Measurements from ENCODE around the gene SPPL2B.
A peak's percentile ranks its signal among the peaks of the same experiment; 100 is the strongest.

The SPPL2B gene

DNA sequence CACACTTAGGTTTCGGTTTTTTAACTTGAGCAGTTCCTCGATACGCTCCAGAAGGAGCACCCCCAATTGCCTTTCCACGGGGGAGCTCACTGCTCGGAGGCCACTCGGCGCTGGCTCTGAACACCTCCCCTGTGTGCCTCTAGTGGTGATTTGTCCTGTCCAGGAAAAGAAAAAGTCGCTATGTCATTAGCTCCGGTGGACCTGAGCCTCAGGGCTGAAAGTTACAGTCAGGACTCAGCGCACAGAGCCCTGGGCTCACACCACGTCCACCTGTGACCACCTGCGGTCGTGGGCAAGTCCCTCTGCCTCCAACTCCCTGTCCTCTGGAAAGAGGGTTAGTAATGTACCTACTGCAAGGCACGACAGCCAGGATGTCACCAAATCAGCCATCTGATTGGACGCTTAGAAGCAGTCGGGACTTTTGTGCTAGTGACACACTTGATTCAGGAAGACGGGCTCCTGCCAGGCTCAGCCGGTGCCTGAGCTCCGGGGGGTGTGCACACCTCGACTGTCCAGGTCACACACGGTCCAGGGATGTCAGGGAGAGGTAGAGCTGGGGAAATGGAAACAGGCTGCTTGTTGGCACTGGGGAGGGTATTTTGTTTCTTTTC, 27.7 kb downstream of the SPPL2B start:
- DNase-seq = no peak

GRCh38 chr19:2357279-2358206, 29.1 kb downstream of the SPPL2B start:
- no peak for DNase-seq

DNA sequence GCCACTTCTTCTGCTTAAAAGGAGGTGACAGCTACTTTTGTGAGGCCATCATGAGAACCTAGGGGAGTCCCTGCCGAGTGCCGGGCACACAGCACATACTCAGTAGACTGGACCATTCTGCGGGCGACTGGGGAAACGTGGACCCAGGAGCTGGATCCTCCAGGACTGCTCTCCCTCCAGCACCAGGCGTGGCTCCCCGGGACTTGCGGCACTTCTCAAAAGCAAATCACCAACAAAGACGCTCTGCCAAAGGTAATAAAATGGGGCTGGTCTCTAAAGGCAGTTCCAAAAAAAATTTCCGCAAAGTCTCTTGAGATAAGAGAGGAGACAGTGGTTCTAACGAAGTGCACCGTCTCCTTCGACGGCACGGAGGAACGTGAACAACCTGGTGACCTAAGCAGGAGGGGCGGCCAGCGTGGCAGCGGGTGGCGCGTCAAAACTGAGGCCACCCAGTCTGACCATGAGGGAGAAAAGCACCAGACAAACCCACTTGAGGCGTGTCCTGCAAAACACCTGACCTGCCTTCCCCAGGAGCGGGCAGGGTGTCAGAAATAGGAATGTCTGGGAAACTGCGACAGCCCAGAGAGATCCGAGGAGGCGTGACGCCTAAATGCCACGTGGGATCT, 30.2 kb downstream of the SPPL2B start:
- DNase-seq = no peak

DNA sequence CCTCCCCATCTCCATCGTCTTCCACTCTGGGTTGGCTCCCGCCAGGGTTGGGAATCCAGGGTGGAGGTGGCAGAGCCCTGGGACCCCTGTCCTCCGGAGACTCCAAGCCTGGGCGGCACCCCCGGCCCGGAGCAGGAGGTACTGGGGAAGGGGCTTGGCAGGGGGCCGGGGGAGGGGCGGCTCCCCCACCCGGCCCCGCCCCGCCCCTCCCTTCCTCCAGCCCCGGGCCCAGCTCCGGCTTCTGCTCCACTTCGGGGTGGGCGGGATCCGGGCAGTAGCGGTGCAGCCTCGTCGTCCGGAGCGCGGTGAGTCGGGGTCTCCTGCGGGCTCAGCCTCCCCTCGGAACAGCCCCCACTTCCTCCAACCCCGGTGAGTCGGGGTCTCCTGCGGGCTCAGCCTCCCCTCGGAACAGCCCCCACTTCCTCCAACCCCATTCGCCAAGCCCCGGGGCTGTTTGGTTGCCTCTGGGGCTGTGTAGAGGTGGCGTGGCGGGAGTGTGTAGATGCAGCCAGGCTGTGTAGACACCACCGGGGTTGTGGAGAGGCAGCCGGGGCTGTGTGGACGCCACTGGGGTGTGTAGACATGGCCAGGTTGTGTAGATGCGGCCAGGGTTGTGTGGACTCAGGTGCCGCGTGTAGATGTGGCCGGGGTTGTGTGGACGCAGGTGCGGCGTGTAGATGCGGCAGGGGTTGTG, 31.7 kb downstream of the SPPL2B start, which contains the start of gene TMPRSS9:
TSS of gene TMPRSS9 (plus strand) at position 274 of the 694 bp plus-strand sequence. CDS start 29,521 bp downstream, outside the sequence.
- no peak for DNase-seq

- DNase-seq = no peak
Observed at GRCh38 chr19:2360833-2361232, 32.3 kb downstream of the SPPL2B start.

GRCh38 chr19:2361246-2362045, 33.0 kb downstream of the SPPL2B start:
- no peak for DNase-seq

DNA sequence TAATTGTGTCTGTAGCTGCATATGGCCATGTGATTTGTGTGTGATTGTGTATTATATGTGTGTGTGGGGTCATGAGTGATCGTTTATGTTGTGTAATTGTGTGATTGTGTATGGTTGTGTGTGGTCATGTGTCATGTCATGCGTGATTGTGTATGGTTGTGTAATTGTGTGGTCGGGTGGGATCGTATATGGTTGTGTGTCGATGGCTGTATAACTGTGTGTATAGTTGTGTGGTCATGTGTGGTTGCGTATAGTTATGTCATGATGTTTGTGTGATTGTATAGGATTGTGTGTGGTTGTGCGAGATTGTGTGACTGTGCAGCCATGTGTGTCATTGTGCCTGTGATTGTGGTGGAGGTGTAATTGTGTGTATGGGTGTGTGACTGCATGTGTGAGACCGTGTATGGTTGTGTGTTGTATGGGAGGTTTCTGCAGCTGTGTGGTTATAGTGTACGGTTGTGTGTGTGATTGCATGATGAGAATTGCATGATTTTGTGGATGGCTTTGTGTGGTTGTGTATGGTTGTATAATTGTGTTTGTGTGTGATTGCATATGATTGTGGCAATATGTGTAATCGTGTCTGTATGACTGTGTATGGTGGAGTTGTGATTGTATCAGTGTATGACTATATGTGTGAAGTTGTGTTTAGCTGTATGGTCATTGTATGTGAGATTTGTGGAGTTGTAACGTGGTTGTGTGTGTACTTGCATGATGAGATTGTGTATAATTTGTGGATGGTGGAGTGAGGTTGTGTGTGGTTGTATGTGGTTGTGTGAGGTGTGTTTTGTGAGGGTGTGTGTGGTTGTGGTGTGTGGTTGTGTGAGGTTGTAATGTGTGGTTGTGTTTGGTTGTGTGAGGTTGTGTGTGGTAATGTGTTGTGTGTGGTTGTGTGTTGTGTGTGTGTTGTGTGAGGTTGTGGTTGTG, 33.8 kb downstream of the SPPL2B start:
- no peak for DNase-seq

DNA sequence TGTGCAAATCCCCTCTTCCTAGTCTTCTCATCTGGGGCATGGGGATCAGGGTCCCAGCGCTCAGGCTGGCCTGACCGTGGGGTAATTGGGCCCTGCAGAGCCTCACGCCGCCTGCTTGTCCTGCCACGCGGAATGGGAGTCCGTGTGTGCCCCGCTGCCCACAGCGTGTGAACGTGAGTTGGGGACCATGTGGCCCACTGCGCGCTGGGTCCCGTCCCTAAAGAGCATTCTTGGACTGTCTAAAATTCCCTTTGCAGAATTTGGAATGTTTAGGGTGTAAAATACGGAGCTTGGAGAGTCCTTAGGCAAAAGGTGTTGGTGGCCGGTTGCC, 34.5 kb downstream of the SPPL2B start:
- DNase-seq = no peak

DNA sequence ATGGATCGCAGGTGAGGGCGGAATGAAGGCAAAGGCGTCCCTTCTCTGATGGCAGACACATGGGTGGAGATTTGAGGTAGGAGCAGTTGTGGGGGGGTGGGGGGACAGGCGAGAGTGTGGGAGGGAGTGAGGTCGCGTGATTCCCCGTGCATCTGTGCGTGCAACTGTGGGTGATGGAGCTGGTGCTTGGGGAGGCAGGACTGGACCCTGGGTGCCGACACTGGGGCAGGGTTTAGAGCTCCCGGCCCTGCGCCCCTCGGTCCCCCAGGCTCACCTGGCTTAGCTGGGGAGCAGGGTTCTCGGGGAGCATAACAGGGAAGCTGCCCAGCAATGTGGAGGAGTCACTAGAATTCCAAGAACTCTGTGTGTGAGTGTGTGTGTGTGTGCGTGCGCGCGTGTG, 34.9 kb downstream of the SPPL2B start:
- no peak for DNase-seq

DNA sequence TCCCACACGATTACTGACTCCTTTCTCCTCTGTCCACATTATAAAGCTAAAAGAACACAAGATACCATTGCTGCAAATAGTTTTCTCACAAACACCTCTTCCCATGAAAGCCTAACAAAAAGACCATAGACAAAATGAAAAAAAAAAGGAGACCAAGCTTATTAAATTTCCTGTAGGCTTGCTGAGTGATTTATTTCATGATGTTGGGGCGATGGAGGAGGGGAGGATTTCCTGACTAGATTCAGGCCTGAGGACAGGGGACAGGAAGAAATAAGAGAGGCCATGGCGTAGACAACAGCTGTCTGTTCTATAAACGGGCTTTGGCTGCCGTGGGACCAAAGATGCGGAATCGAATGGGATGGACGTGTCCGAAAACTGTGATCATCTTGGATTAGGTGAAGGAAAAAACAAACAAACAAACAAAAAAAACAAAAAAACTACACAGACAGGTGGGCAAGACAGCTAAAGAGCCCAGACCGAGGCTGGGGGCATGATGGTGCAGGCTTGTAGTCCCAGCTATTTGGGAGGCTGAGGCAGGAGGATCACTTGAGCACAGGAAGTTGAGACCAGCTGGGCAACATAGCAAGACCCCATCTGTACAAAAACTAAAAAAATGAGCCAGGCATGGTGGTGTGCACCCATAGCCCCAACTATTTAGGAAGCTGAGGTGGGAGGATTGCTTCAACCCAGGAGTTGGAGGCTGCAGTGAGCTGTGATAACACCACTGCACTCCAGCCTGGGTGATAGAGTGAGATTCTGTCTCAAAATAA, 36.9 kb downstream of the SPPL2B start:
- no peak for DNase-seq

DNA sequence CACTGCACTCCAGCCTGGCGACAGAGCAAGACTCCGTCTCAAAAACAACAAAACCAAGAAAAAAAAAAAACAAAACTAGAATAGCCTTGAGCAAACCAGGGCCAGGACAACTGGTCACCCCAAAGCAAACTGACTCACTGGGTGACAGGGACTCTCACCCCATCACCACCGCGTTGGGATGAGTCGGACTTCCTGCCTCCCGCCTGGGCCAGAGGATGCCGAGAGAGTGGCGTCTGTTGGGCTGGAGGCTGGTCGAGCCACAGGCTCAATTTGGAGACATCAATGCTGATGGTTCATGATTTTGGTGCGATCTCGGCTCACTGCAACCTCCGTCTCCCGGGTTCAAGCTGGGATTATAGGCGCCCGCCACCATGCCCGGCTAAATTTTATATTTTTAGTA, 43.2 kb downstream of the SPPL2B start:
- no peak for DNase-seq

GRCh38 chr19:2372076-2372612, 43.7 kb downstream of the SPPL2B start:
- DNase-seq = no peak

DNA sequence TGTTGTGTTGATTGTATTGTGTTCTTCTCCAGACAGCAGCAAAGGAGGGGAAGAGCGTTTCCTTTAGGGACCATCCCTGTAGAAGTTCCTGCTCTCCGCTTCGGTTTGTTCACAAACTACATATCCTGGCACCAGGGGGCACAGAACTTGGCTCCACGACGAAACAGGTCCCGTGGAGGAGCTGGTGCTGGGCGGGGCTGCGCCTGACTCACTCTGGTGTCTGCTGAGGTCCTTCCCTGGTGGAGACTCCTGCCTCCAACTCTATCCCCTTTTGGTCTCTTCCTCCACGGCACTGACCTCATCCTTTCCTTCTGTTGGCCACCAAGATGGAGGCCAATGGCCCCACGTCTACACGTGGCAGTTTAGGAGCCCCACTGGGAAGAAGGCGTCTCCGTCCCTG, 46.3 kb downstream of the SPPL2B start:
- no peak for DNase-seq

DNA sequence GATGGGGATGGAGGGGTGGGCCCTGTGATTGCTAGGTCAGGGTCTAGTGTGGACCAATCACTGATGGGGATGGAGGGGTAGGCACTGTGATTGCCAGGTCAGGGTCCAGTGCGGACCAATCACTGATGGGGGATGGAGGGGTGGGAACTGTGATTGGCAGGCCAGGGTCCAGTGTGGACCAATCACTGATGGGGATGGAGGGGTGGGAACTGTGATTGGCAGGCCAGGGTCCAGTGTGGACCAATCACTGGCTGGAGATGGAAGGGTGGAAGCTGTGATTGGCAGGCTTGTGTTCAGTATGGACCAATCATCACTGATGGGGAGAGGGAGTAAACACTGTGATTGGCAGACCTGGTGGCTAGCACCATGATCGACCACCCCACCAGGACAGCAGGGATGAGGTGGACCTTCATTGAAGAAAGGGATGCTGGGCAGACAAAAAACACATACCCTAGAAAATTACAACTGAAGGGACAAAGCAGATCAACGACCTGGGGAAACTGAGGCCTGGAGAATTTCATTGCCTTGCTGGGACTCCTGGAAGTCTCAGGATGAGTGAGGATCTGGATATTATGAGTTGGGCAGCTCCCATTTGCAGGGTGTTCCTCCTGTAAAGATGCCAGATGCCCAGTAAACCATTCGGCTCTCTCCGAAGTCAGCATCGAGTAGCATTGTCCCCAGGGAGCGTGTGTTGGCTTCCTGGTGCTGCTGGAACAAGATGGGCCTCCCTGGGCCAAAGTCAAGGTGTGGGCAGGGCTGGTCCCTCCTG, 47.1 kb downstream of the SPPL2B start:
- DNase-seq = peak; percentile 31

DNA sequence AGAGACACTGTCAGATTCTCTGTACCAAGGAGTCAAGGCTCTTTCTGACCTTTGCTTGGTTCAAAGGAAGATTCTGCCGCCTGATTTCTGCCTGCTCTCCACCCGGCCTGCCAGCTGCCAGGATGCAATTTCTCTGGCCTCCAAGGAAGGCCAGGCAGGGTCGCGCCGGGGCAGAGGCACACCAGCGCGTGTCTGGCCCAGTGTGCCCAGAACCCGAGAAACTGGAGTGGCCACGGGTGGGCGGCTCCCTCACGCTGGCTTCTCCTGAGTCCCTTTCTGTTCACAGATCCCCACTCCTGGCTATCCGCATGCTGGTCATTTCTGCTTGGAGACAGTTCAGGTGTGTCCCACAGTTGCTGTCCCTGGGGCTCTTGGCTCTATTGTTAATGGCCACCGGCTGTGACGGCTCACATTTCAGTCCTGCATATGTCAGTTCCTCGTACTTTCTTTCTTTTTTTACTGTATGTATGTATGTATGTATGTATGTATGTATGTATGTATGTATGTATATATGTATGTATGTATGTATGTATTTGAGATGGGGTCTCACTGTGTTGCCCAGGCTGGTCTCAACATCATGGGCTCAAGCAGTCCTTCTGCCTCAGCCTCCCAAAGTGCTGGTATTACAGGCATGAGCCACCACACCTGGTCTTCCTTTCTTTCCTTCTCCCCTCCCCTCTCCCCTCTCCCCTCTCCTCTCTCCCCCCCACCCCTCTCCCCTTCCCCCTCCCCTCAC, 48.5 kb downstream of the SPPL2B start:
- no peak for DNase-seq

- no peak for DNase-seq
Observed at GRCh38 chr19:2380567-2380966, 52.1 kb downstream of the SPPL2B start.

- DNase-seq = no peak
Observed at GRCh38 chr19:2381148-2381820, 52.8 kb downstream of the SPPL2B start.
